Activated naive CD4-positive, alpha-beta T cell treated with anti-CD3 and anti-CD28 coated beads, Interleukin-2, amount 50 U/mL, for 16 hours (primary cell): ENCODE data around the gene CEP128.

Experiments
- DNase-seq: peaks from one replicate; pipeline ENCODE4 v3.0.0-alpha.2; 2020

Gene CEP128

DNA sequence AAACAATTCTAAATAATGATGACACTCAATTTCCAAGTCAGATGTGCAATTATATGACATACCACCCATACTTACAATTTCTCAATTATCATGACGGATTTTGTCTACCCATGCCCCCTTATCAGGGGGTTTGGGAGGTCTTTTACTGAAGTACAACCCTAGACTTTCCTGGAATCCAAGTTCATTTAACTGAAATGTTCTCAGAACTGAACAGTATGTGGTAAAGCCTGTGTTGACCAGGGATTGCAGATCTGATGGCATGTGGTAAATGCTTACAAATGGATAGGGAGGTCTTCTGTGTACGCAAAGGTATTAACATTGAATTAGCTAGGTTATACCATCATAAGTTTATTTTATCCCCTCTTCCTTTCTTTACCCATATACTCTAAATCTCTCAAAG is 281.8 kb downstream of the CEP128 start:
- no peak for DNase-seq

DNA sequence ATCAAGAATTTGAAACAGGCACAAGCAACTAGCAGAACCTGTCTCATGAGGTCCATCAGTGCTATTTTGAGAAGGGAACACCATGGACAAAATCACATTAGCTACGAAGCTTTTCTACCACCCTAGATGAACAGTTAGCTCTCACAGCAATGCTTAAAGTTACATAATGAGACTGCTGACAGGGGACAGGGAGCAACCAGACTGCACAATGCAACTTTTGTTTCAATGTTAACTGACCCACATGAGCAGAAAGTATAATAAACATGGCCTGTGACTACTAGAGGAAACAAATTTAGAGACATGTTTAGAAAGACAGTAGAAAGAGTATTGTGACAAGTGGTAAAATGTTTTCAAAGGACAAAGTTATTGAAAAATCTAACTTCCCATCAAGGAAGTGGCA is 282.8 kb downstream of the CEP128 start:
- no peak for DNase-seq

DNA sequence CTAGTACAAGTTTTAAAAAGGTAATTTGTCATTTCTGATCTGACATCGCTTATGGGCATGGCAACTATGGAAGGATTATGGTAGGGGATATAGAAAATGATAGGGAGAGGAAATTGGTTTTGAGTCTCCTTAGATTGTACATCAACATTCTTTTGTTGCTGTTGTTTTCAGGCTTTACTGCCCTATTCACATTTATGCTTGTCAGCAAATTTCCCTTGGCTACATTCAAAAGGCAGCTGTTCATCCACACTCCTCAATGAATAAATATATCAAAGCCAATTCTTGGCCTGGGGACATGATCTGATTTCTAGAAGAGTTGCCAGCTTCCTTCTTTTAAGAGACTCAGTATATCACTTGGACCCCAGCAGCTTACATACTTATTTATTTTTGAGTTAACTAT is 283.4 kb downstream of the CEP128 start:
- no peak for DNase-seq

DNA sequence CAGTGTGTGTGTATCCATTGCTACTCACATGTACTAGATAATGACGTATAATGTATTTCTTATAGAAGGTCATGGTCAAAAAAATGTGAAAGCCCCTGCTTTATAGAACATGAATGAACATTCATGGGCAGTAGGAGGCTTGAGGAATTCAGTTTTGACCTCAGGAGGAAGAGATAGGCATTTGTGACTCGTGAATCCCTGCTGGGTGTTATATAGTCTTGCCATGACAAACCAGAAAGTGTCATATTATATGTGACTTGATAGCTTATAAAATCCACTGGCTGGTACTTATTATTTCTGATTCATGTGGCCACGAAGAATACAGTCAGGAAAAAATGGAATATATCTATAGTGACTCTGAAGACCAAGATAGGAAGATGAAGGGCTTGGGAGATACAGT is 287.6 kb downstream of the CEP128 start:
- no peak for DNase-seq

DNA sequence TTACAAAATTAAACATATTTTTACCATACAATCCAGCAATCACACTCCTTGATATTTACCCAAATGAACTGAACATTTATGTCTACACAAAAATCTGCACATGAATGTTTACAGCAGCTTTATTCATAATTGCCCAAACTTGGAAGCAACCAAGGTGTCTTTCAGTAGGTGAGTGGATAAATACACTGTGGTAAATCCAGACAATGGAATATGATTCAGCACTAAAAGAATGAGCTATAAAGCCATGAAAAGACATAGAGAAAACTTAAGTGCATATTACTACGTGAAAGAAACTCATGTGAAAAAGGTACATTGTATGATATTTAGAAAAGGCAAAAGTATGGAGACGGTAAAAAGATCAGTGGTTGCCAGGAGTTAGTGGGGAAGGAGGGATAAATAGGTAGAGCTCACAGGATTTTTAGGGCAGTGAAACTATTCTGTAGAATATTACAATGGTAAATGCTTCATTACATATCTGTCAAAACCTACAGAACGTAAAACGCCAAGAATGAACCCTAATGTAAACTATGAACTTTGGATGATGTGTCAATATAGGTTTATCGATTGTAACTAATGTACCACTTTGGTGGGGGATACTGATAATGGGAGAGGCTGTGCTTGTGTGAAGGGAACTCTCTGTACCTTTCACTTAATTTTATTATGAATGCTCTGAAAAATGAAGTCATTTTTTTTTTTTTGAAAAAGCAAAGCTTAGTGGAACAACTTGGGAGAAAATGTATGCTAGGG is 295.7 kb downstream of the CEP128 start:
- DNase-seq, result no peak

DNA sequence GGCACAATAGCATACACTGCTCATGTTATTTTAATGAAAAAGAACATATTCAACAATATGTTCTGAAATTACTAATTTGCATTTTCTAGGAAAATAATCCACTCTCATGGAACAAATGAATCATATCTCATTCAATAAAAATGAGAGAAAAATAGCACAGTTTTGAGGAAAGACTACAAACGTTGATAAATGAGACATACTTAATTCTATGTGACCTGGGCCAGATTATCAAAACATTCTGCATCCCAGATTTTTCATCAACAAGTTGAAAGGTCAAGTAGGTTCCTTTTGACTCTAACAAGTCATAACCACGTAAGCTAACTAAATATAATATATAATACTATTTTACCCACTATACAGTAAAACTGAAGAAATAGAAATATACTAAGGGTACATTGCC is 296.7 kb downstream of the CEP128 start:
- DNase-seq, result no peak

DNA sequence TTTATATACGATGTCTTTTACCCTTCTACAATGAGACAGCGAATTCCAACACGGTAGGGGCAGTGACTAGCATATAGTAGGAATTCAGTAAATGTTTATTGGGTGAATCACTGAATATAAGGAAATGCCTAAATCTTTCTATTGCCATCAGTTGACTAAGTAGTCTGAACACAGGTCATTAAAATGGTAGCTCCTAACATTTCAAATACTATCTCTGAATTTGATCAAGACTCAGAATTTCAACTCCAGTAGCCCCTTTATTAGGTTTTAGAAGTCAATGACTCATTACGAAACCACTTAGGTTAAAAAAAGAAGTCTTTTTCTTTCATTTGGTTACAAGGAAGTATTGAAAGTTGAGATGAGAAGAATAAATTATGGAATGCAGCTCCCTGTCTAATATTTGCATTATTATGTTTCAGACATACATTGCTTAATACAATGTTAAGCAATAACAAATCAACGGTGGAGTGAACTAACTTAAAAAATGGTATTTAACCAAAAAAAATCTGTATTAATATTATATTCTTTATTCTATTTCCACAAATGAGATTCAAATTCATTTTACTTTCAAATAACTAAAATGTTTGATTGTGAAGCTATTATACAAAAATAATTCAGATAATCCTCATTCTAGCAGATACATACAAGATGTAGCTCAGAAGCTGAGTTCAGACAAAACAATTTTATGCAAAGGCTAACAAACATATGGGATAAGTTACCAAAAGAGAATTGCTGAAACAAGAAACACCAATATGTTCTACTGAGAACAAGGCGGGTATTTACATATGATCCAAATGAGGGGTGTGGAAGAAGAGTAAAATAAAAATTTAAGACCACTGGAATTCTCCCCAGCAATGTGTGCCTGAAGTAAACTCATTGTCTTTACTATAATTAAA is 302.7 kb downstream of the CEP128 start:
- DNase-seq, result no peak

DNA sequence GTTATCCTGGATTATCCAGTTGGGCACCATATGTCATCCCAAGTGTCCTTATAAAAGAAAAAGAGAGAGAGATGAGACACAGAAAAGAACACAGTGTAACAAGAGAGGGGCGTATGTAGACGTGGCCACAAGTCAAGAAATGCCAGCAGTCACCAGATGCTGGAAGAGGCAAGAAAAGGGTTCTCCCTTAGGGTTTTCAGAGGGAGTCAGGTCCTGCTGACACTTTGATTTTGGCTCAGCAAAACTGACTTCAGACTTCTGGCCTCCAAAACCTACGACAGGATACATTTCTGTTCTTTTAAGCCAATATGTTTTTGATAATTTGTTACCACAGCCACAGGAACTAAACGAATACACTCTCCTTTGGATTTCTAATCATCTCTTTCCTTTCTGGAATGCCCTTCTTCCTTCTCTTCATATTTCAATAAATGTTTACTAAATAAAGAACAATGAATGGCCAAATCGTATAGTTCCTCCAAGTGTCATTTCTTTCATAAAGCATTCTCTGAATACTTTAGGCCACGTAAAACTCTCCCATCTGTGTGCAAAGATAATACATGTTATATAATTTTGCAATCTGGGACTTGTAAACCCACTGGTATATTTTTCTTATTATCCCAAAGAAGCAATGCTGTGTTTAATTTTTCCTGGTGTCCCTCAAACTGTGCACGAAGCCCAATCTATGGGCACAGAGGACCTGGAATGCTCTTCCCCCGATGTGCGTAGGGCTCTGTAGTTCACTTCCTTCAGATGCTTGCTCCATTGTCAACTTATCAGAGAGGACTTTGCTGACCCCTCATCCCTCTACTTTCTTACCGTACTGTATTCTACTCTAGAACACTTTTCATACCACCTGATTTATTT is 303.6 kb downstream of the CEP128 start:
- no peak for DNase-seq

DNA sequence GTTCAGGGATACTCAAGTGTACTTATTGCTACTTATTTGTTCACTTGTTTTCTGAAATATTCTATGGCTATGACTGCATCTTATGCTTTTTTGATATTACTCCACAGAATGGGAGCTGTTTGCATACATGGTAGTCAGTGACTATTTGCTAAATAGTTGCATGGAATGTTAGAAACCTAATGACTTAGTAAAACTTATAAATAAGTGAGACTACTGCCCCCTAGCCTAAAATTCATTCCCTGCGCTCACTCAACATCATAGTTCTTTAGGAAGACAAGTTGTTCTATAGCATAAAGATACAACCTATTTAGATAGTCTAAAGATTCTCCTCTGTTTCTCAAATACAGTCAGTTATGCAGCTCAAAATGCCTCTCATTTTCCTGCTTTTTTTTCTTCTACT is 305.5 kb downstream of the CEP128 start:
- no peak for DNase-seq

DNA sequence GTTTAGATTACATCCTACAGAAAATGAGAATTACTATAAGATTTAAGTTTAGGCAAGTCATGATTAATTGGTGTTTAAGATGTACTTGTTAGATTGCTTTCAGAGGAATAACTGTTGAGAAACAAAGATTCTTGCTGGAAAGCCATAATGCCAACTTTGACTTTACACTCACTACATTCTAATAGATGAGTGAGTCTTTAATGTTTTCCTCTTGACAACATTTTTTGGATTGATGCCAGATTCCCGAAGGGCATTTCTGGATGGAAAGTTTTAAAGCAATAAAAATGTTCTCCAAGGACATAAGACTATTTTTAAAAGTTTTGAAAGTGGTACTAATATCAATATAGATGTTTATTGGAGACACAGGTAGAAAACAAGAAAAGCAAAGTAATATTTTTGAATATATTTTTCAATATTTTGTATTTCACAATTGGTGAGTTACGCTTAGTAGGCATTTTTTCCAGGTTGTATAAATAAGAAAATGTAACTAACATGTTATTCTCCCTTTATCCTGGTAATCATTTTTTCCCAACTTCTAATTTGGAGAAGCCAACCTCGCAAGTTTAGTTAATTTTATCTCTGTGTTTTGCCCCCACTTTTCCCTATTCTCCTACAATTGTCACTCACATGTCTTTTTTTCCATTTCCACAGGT is 307.3 kb downstream of the CEP128 start:
- DNase-seq, result no peak

DNA sequence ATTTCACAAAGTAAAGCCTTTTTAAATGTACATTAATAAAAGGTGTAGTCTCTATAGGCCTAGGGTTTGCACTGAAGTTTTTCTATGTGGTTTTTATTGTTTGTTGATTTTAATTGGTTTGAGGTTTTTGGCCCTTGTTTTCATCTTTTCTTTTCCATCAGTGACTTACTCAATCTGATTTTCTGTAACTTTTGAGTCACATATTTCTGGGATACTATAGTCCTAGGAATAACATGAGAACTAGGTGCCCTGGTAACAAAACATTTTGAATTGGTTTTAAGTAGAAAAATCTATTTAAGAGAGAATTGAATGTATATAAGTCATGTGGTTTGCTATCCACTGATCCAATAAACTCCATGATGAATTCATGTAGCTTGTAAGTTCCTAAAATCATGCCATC is 311.9 kb downstream of the CEP128 start:
- no peak for DNase-seq

DNA sequence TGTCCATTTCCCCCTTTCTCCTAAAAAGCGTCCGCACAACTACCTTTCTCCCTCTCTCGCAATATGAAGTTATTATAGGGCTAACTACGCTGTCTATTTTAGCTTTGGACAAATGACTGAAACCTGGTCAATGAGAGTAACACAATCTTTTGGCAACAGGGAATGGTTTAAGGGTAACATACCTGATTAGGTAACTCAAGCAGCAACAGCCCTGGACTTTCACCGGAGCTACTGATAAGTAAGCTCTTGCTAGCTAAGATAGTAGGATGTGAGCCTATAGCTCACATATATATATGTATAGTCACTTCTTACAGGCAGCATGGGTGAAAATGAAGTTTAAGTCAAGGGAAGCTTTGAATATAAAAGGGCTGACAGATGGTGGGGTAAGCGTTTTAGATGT is 313.0 kb downstream of the CEP128 start:
- DNase-seq, result no peak

DNA sequence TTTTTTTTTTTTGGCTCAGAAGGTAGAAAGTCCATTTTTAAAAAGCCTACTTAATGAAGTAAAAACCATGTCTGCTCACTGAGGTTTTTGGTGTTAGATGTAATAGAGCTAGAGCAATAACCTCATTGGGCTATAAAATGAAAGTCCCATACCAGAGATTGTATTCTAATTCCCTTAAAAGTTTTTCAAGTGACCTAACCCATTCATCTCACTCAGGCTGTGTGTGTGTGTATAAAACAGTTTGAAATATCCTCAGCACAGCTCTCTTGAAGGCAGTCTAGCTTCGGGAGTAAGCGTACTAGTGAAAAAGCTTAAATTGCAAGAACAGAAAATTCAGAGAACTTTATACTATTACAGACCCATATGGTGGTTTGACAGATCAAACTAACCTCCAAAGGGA is 313.8 kb downstream of the CEP128 start:
- DNase-seq, result no peak

DNA sequence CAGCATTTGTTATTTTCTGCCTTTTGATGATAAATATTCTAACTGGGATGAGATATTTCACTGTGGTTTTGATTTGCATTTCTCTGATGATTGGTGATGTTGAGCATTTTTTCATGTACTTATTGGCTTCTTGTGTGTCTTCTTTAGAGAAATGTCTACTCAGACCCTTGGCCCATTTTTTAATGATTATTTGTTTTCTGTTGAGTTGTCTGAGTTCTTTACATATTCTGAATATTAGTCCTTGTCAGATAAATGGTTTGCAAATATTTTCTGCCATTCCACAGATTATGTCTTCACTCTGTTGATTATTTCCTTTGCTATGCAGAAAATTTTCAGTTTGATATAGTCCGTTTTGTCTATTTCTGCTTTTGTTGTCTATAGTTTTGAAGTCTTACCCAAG is 317.0 kb downstream of the CEP128 start:
- DNase-seq, result no peak

DNA sequence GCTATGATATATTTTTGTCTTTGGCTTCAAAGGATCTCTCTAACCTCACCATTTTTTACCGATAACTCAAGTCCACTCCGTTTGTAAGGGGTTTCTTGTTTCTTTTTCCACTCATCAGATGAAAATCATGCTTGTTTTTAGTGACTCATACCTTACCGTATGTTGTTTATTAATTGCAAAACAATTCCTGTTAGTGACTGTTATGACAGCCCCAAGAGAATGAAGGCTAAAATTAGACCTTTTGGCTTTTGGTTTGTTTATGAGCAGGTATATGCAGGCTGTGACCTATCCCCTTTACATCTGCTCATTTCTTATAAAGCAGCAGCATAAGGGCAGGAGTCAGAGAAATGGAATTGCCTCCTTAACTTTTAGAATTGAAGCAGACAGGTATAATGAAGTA is 319.8 kb downstream of the CEP128 start:
- DNase-seq, result no peak

DNA sequence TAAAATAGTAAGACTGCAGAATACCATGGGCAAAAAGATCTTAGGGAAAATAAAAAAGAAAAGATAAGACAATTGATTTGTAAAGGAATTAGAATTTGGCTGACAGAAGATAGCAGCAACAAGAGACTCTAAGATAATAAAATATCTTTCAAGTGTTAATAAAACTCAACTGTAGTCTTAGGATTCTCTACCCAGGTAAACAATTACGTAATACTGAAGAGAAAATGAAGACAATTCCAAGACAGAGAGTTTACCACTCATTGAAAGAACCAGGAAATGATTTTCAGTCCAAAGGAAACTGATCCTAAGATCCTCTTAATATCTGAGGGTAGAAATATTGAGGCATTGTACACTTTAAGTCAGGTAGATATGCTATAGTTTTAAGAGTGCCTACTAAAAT is 321.1 kb downstream of the CEP128 start:
- DNase-seq, result no peak

DNA sequence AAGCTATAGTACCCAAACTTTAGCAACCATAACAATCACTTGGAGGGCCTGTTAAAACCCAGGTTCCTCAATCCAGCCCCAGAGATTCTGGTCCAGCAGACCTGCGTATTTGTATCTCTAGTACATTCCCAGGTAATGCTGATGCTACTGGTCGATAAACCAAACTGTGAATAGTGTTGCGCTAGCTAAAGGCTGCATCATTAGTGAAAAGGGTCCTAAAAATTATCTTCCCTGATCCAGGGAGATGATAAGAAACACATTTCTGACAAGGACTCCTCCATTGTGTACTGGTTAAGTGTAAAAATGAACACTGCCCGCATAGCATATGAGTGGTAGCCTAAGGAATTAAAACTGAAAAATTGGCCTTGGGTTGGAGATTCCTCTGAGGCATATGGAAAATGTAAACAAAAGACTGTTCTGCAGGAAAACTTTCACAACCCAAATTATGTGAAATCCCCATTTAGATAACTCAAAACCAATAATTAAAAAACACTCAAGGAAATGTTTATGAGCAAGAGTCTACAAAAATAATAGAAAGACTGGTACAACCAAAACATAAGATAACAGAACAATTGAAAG is 322.7 kb downstream of the CEP128 start:
- DNase-seq, result no peak

DNA sequence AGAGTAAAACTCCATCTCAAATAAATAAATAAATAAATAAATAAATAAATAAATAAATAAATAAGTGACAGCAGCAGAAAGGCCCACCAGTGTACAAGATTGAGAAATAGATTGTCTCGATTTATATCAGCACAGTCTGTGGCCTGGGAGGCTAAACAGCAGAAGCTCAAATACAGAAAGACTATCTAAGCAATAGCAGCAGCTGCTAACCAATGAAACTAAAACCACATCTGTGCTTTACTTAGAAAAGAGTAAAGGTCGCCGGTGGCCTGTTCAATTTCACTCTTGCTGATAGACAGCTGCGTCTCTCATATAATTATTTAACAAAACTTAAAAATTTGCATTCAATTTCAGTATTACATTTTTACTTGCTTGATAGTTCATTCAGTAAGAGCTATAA is 325.7 kb downstream of the CEP128 start:
- DNase-seq, result no peak

DNA sequence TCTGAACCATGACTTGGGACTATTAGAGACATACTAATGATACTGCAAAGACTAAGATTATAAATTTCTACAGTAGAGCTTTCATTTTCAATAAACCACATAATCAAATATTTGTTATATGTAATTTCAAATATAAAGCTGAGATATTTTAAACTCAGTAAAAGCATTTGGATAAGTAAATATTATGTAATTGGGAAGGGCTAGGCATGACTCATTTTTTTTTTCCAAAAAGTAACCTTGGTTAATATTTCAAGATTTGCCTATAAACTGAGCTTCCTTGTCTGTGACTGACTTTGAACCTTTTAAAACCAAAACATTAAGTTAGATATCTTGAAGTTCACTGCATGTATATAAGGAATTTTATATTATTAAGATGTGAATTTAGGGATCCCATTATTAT is 332.5 kb downstream of the CEP128 start:
- DNase-seq, result no peak

DNA sequence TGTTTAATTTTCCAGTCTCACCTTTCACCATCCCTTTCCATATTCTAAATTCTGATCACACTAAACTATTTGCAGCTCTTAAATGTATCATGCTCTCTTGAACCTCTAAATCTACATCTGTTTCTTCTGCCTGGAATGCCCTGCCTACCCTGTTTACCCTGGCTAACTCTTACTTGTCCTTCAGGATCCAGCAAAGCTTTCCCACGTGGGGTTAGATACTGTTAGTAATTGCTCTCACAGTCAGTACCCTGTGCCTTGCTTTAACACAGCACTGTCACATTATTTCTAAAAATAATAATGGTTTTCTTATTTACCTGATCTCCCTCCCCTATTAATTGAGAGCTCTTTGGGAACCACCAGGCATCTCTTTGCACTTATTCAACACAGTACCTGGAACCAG is 333.0 kb downstream of the CEP128 start:
- DNase-seq, result no peak

DNA sequence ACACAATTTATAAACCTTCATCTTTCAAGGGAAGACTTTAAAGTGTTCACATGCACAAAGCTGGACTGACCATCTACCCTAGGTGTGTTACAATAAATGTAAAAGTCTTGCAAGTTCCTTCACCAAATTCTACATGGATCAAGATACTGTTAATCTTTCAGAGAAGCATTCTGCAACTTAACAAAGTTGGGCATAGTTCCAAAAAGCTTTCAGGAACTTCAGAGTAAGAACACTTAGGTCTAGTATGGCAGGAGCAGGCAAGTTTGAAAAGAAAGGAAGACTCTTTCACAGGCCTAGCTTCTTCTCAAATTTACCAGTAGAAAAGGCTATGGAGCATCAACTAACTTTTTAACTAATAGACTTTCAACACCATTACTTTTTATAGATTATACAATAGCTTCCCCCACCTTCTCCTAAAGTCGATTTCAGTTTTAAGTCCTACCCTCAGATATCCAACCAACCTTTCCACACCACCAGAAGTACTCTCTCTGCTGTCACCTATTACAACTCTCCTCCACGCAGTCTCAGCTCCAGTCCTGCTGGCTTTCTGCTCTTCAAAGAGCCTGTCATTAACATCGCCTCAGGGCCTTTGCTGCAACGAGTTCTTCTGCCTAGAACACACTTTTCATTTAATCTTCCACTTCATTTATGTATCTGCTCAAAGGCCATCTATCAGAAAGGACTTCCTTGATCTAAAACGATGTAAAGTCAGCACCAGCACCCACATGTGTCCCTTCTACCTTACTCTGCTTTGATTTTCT is 333.9 kb downstream of the CEP128 start:
- no peak for DNase-seq

DNA sequence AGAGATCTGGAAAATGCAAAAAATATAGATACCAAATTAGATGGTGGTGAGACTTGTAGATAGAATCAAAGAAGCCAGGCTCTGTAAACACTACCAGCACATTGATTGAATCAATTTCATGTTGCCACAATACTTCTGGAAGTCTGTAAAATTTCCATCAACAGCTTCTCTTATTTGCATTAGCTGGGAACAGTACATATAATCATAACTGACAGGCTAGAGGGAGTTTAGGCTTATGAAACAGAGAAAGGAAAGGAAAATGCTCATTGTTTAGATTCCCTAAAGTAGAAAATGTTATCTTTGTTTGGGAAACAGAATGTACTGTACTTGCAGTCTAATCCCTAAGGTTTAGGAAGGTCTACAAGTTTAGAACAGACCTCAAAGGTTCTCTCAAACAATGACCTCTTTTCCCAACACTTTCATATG is 335.2 kb downstream of the CEP128 start:
- no peak for DNase-seq
